Limb (tissue), 2 donors: Measurements from ENCODE around the gene NADSYN1.

Experiments used
- DNase-seq, 2 donors: peaks; one replicate each; pipeline ENCODE4 v3.0.0-alpha.2; 2016; ENCODE audit errors: extremely low spot score in 2 of 2

The NADSYN1 gene

GRCh38 chr11:71490731-71491390 lies 37.9 kb downstream of the NADSYN1 start:
- no peak for DNase-seq

DNA sequence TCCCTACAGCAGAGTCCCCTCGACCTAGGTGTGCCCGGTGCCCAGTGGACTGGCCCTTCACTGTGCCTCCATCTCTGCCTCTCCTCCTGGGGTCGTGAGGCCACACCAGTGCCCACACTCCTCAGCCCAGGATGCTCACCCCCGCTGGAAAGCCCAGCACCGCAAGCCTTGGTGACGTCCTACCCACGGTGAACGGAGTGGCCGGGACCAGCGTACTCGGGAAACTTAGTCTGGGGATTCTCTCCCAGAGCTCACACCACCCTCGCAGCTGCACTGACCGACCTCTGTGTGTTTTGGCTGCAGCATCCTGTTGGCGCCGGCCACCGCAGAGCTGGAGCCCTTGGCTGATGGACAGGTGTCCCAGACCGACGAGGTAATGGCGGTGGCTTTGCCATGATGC lies 38.5 kb downstream of the NADSYN1 start:
- DNase-seq = no peak

DNA sequence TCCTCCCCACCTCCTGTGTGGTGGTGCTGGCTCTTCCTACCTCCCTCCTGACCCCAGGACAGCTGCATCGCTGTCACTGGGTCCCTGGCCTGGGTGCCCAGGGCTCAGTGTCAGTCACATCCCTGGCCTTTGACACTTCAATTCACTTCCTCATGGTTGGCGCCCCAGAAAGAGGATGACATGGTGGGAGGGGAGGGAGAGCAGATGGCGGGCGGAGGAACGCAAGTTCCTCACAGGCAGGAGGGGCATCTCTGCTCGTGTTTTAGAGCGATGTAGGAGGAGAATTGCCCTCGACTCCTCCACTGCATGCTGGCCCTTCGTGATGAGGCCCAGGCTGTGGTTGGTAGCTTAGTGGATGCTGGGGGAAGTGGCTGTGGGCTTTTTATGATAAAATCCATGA lies 38.9 kb downstream of the NADSYN1 start:
- DNase-seq = no peak

GRCh38 chr11:71495286-71496230 lies 42.6 kb downstream of the NADSYN1 start:
- DNase-seq = no peak

GRCh38 chr11:71496421-71496820 lies 43.4 kb downstream of the NADSYN1 start:
- DNase-seq = no peak

GRCh38 chr11:71498091-71498490 lies 45.1 kb downstream of the NADSYN1 start:
- no peak for DNase-seq

- DNase-seq = no peak
These were observed 46.1 kb downstream of the NADSYN1 start for GRCh38 chr11:71499125-71499524.

DNA sequence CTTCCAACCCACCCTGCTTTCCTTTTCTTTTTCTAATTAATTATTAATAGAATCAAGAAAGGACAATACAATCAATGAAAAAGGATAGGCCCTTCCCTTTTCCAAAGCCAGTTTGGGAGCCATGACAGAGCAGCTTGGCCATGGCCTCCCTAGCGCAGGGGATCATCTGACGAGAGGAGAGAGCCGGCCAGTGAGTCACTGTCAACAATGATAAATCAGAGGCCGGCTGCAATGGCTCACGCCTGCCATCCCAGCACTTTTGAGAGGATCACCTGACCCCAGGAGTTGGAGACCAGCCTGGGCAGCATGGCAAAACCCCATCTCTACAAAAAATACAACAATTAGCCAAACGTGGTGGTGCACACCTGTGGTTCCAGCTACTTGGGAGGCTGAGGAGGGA lies 46.5 kb downstream of the NADSYN1 start:
- DNase-seq = no peak

- no peak for DNase-seq
These were observed 47.6 kb downstream of the NADSYN1 start for GRCh38 chr11:71500601-71501021.

GRCh38 chr11:71501071-71501985 lies 48.3 kb downstream of the NADSYN1 start:
- DNase-seq = no peak

GRCh38 chr11:71502026-71502425 lies 49.0 kb downstream of the NADSYN1 start:
- no peak for DNase-seq

- no peak for DNase-seq
These were observed 50.0 kb downstream of the NADSYN1 start for GRCh38 chr11:71502871-71503435.

DNA sequence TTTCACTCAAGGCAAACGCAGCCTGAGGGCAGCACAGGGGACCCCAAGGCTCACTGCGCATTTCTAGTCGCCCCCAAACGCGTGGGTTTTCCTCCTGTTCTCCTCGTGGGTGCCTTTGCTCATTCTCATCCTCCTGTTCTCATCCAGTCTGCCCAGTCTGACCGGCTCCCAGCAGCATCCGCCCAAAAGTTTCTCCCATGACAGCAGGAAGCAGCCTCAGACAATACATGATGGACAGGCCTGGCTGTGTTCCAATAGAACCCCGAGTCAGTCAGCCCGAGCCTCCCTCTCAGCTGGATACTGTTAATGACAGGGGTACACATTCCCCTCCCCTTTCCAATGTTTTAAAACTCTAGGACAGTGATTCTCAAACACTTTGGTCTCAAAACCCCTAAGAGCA lies 51.5 kb downstream of the NADSYN1 start:
- no peak for DNase-seq

DNA sequence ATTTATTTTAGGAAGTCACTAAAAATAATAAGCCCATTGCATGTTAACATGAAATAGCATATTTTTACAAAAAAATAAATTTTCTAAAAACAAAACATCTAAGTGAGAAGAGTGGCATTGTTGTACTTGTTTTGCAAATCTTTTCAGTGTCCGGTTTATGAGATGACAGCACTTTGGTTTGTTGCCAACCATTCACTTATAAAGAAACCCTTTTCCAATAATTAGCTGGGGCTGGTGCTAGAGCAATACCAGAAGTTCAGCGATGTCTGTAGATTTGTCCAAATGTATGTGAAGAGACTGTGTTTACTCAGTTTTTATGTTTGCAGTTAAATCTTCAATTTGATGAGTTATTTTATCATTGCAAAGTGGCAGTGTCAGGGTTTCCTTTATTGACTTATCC lies 52.0 kb downstream of the NADSYN1 start:
- no peak for DNase-seq

- DNase-seq = no peak
These were observed 52.8 kb downstream of the NADSYN1 start for GRCh38 chr11:71505781-71506180.

GRCh38 chr11:71507102-71507501 lies 54.1 kb downstream of the NADSYN1 start:
- DNase-seq = no peak

DNA sequence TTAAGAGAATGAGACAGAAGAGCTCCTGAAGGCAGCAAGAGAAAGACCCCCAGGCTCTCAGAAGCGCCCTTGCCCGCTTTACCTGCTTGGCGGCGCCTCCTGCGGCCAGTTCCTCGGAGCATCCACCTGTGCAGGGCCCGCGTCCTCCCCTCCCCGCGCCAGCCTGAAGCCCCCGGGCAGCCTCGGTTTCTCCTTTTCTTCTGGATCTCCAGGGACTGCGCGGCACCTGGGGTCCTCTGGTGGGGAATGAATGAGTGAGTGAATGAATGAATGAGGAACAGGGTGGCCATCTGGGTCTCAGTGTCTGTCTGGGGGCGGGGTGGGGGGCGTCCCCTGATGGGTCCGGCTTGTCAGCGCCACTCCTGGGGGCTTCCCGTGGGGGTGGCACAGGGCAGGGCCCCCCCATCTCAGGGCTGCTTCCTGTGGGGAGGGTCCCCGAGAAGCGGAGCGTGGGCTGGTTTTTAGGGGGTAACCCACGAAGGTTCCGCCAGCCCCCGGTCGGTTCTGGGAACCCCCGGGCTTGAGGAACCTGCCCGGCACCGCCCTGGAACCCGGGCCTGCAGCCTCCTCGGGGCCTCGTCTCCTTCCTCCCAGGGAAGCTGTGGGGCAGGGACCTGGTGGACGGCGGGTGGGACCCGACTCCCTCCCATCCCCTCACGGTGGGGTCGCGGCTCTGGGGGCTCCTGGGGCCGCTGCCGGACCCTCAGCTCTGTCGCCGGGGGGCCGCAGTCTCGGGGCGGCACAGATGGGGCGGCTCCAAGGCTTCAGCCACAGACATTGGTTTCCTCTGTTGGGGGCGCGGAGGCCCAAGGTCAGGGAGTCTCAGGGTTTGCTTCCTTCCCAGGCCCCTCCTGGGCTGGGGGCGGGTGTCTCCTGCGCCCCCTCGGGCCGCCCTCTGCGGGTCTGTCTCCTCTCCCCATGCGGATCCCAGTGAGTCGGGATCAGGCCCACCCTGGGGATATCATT lies 65.8 kb downstream of the NADSYN1 start:
- no peak for DNase-seq

- no peak for DNase-seq
These were observed 66.5 kb downstream of the NADSYN1 start for GRCh38 chr11:71519546-71519945.

DNA sequence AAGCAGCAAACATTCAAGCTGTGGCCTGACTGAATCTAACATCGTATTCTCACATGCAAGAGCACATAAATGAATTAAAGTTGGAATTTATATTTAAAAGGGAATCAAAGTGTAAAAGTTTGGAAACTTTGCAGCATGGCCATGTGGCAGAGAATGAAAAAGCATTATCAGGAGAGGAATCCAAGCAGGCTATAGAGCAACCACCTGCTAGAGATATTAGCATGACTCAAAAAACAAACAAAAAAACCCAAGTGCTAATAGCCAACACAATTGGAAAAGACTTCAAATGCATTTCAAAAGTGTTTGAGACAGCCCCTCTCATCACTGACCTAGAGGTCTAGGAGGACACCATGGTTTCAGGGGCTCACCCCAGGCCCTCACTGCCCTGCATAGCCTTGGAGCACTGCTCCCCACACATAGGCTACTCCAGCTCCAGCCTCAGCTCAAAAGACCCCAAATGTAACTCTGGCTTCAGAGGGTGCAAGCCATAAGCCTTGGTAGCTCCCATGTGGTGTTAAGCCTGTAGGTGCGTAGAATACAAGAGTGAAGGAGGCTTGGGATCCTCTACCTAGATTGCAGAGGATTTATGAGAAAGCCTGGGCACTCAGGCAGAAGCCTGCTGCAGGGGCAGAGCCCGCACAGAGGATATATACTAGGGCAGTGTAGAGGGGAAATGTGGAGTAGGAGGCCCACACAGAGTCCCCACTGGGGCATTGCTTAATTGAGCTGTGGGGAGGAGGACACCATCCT lies 72.4 kb downstream of the NADSYN1 start:
- no peak for DNase-seq
